GM12878 (cell line): ENCODE measurements around the gene ZMYND11. TPM values are rescaled to one million over a fixed set of nuclear protein-coding genes. Genes with fewer than 3 reads are reported as not detected.

Experiments used
- ATAC-seq: fragments of 200-7000 bp; cut with Tn5 transposase; 3 replicates; pipeline ENCODE4 v1.9.1; 2020; ENCODE audit warnings: mild to moderate bottlenecking, moderate library complexity
- BruUV-seq: library from RNA; stranded (reverse); fragments of 400-500 nt; replicated peaks from 2 replicates; lab custom pipeline; 2021; lab: Mats Ljungman, UMichigan
- CTCF ChIA-PET: fragments of 300-600 bp; sonication (Branson Sonifier 250); formaldehyde crosslinking; extraction: SDS; loops from one replicate; lab custom pipeline; 2021; ENCODE audit warnings: inconsistent platforms; lab: Yijun Ruan, JAX
- POLR2A ChIA-PET: fragments of 350-600 bp; formaldehyde crosslinking; extraction: SDS; loops from one replicate; lab custom pipeline; 2021; ENCODE audit warnings: inconsistent platforms; lab: Charles Lee
- RAD21 ChIA-PET: fragments of 300-600 bp; sonication (Branson Sonifier 250); formaldehyde crosslinking; loops from one replicate; lab custom pipeline; 2023; ENCODE audit warnings: antibody characterized with exemption; ENCODE audit not compliant: unreplicated experiment; lab: Charles Lee
- SMC1A ChIA-PET: fragments of 300-600 bp; sonication (Branson Sonifier 250); formaldehyde crosslinking; loops from one replicate; lab custom pipeline; 2023; ENCODE audit not compliant: unreplicated experiment, uncharacterized antibody; lab: Charles Lee
- DNase-seq: peaks from one replicate; pipeline ENCODE4 v3.0.0-alpha.2; 2011; ENCODE audit warnings: low read depth, low spot score
- FAIRE-seq: peaks from 3 replicates; lab custom pipeline; 2011; peaks lifted over from hg19 to GRCh38; lab: Jason Lieb, UNC
- H2AFZ ChIP-seq: 2 replicates; pipeline ENCODE4 v1.6.0; 2011; ENCODE audit warnings: low read depth, low read length, control low read depth; ENCODE audit not compliant: control insufficient read depth
- H3K27ac ChIP-seq: 2 replicates; pipeline ENCODE4 v1.5.1; 2011; ENCODE audit warnings: control low read depth; ENCODE audit not compliant: control insufficient read depth, insufficient read depth
- H3K27me3 ChIP-seq, 2 experiments: replicated peaks in 1 of 2; 2 replicates each; pipeline versions ENCODE4 v1.6.0 to v1.6.1; 2011; ENCODE audit warnings: low read length in 1 of 2; ENCODE audit not compliant: control insufficient read depth in 2 of 2, insufficient read depth in 2 of 2
- H3K36me3 ChIP-seq, 2 experiments: 2 replicates each; pipeline ENCODE4 v1.5.1; 2011; ENCODE audit warnings: low read length in 1 of 2; ENCODE audit not compliant: control insufficient read depth in 2 of 2, insufficient read depth in 2 of 2
- H3K4me1 ChIP-seq: 2 replicates; pipeline ENCODE4 v1.6.1; 2011; ENCODE audit warnings: mild to moderate bottlenecking, low read length, moderate library complexity, mixed read lengths; ENCODE audit not compliant: control insufficient read depth, insufficient read depth
- H3K4me2 ChIP-seq: 2 replicates; pipeline ENCODE4 v1.6.0; 2011; ENCODE audit warnings: control low read depth; ENCODE audit not compliant: control insufficient read depth, insufficient read depth
- H3K4me3 ChIP-seq: fragments of 200-600 bp; sonication (generic); 2 replicates; pipeline ENCODE4 v1.5.1; 2016
- H3K79me2 ChIP-seq: 2 replicates; pipeline ENCODE4 v1.6.0; 2011; ENCODE audit warnings: low read length; ENCODE audit not compliant: control insufficient read depth, insufficient read depth
- H3K9ac ChIP-seq: 2 replicates; pipeline ENCODE4 v1.8.0; 2011; ENCODE audit warnings: low read length, control low read depth, mixed read lengths; ENCODE audit not compliant: control insufficient read depth, insufficient read depth
- H3K9me3 ChIP-seq: replicated peaks from 3 replicates; pipeline ENCODE4 v1.5.1; 2011; ENCODE audit warnings: mild to moderate bottlenecking, low read length; ENCODE audit not compliant: control insufficient read depth, insufficient read depth
- H4K20me1 ChIP-seq: 2 replicates; pipeline ENCODE4 v1.6.0; 2011; ENCODE audit not compliant: control insufficient read depth, insufficient read depth
- CBX5 ChIP-seq: sonication (generic); IDR thresholded peaks from 2 replicates; pipeline ENCODE4 v1.6.1; 2016; ENCODE audit warnings: low read depth, moderate library complexity, mild to moderate bottlenecking, inconsistent platforms
- CREB1 ChIP-seq: IDR thresholded peaks from 2 replicates; pipeline ENCODE4 v1.6.1; 2012; ENCODE audit warnings: low read depth, mild to moderate bottlenecking, inconsistent platforms
- HDAC6 ChIP-seq: fragments of 200-600 bp; sonication (generic); IDR thresholded peaks from one replicate; pipeline ENCODE4 v1.8.0; 2017; ENCODE audit warnings: antibody characterized with exemption; ENCODE audit not compliant: unreplicated experiment
- IRF4 ChIP-seq: IDR thresholded peaks from 2 replicates; pipeline ENCODE4 v1.6.1; 2011; ENCODE audit warnings: low read depth, low read length
- NFIC ChIP-seq: IDR thresholded peaks from 2 replicates; pipeline ENCODE4 v1.6.1; 2012; ENCODE audit warnings: low read depth, mild to moderate bottlenecking, inconsistent platforms, low read length, moderate library complexity
- NRF1 ChIP-seq: conservative IDR thresholded peaks from 2 replicates; pipeline ENCODE4 v1.6.1; 2011; ENCODE audit warnings: mild to moderate bottlenecking, low read depth, low read length, improper control_type of control experiment
- PAX8 ChIP-seq: fragments of 450-650 bp; IDR thresholded peaks from 2 replicates; pipeline ENCODE4 v1.6.1; 2017; ENCODE audit warnings: mild to moderate bottlenecking, moderate library complexity
- SIN3A ChIP-seq: IDR thresholded peaks from 2 replicates; pipeline ENCODE4 v1.6.1; 2012; ENCODE audit warnings: low read depth, low read length, improper control_type of control experiment
- ZNF622 ChIP-seq: fragments of 450-650 bp; IDR thresholded peaks from 2 replicates; pipeline ENCODE4 v1.6.1; 2017; ENCODE audit warnings: mild to moderate bottlenecking, inconsistent platforms
- WGBS: methylation state at CpG from one replicate; pipeline ENCODE4 v1.1.6; 2016; ENCODE audit warnings: low lambda C conversion rate; ENCODE audit not compliant: insufficient replicate concordance, insufficient coverage; ENCODE audit errors: missing lambda C conversion rate; 5-methylcytosine and 5-hydroxymethylcytosine counted together
- in situ Hi-C: fragments of 300-500 bp; cut with MboI; formaldehyde crosslinking; loops from 9 replicates; pipeline ENCODE4 v1.14.3; 2018; ENCODE audit warnings: mixed read lengths
- intact Hi-C: fragments of 100-400 bp; cut with micrococcal nuclease; formaldehyde crosslinking; loops from one replicate; pipeline ENCODE4 v1.14.2; 2022; ENCODE audit not compliant: unreplicated experiment
- polyA plus RNA-seq, 11 experiments: library from polyadenylated mRNA; depleted of rRNA in 4 of 11; unstranded in 6 of 11; stranded (reverse) in 5 of 11; fragments of >200 nt; fragmentation: Nextera tagmentation in 4 of 11; fragmentation: Illumina TruSeq in 1 of 11; extraction: Ambion mirVana in 4 of 11; extraction: Trizol in 1 of 11; gene quantifications; 1 replicate in 1 of 11; 2 replicates in 10 of 11; pipeline versions ENCODE4 v1.2.1 to v1.2.3, GENCODE V29; 2011 to 2016; ENCODE audit warnings: inconsistent platforms in 2 of 11, missing spikeins in 2 of 11, low read depth in 1 of 11
- total RNA-seq, 4 experiments: library from RNA; depleted of rRNA in 3 of 4; stranded (reverse); fragments of >200 nt in 3 of 4; fragmentation: Illumina TruSeq in 1 of 4; extraction: Trizol in 1 of 4; gene quantifications; 2 replicates each; pipeline versions ENCODE4 v1.2.1 to v1.2.3, GENCODE V29; 2013 to 2021
- TF ChIP-seq, protein P1 (sequence below): fragments of 450-650 bp; IDR thresholded peaks from 2 replicates; pipeline ENCODE4 v1.6.1; 2017; ENCODE audit warnings: mild to moderate bottlenecking, low read depth, inconsistent platforms; ENCODE audit not compliant: poor library complexity, severe bottlenecking
- TF ChIP-seq, protein P2 (sequence below): fragments of 450-650 bp; formaldehyde crosslinking; IDR thresholded peaks from 2 replicates; pipeline ENCODE4 v1.4.0; 2022; ENCODE audit warnings: mild to moderate bottlenecking, moderate library complexity
- TF ChIP-seq, protein P3 (sequence below): fragments of 450-650 bp; conservative IDR thresholded peaks from 2 replicates; pipeline ENCODE4 v1.6.1; 2017; ENCODE audit warnings: mild to moderate bottlenecking, moderate library complexity
- TF ChIP-seq, protein P4 (sequence below): IDR thresholded peaks from 2 replicates; pipeline ENCODE4 v1.6.1; 2012; ENCODE audit warnings: mild to moderate bottlenecking, low read depth, low read length

The ZMYND11 gene
- total and polyA plus RNA-seq, 10 of the 15 experiments (the other 5 are each of a cell fraction or from before 2014, with no cell fraction given) = 3.3 to 24.4 (median 13.1) TPM

DNA sequence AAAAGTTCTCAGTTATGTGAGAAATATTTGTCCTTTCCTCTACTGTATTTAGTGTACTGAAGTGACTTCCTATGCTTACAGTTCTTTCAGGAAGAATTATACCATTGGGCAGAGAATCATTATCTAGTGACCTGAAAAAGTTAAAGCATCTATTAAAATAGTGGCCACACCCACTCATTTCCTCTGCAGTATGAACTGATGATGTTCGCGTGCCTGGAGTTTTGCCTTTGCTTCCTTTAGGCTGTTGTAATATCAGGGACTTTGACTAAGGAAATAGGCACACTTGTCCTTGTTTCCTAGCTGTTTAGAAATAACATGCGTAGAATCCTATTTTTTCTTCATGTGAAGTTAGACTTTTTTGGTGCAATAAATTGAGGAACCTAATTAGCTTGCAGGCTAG is 100.7 kb downstream of the ZMYND11 start (continued):
- TF ChIP-seq CBX5 (no peak), PAX8 (no peak), HDAC6 (no peak), CREB1 (no peak), IRF4 (no peak), SIN3A (no peak)

DNA sequence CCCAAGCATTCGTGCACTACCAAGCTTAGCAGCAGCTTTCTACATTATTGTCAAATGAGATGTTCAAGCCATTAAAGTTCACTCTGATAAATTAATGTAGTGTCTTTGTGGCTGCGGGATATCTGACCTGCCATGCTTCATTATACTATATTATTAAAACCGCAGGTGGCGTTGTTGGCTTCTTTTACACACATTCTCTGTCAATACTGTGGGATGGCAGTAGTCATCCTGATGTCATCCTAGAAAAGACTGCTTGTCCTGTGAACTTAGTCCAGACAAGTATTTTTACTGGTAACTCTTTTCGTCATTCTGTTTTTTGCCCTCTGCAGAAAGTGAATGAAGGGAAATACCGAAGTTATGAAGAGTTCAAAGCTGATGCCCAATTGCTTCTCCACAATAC is 103.9 kb downstream of the ZMYND11 start:
- no TSS peak for BruUV-seq
- Histone ChIP-seq H2AFZ (no peak overlapping the region), H3K9ac (no peak overlapping the region), H3K27ac (no peak overlapping the region), H4K20me1 (no peaks in the 10 kb centered on the region), H3K4me3 (no peak overlapping the region), H3K4me1 (no peaks in the 10 kb centered on the region), H3K27me3 (no peaks in the 10 kb centered on the region), H3K36me3 (peaks cover 0 to 2% of the 10 kb centered on the region in 2 experiments; a peak in 3 of 4 replicates), H3K79me2 (no peaks in the 10 kb centered on the region), H3K9me3 (no peaks in the 10 kb centered on the region), H3K4me2 (no peak overlapping the region)
- in situ Hi-C loops (no loop called here), intact Hi-C loops (no loop called here)
- ChIA-PET POLR2A (no interaction called here), CTCF (no interaction called here), SMC1A (interaction anchor here (0.7 kb wide), 1 partner anchor 9 kb away, joined by 3 read pairs; no protein-coding TSS in a partner anchor), RAD21 (no interaction called here)
- ATAC-seq = no peak
- WGBS = 100% methylated on average over 6 of the region's 6 CpGs
- FAIRE-seq = no peak
- no peak for DNase-seq
- TF ChIP-seq, protein P1, sequence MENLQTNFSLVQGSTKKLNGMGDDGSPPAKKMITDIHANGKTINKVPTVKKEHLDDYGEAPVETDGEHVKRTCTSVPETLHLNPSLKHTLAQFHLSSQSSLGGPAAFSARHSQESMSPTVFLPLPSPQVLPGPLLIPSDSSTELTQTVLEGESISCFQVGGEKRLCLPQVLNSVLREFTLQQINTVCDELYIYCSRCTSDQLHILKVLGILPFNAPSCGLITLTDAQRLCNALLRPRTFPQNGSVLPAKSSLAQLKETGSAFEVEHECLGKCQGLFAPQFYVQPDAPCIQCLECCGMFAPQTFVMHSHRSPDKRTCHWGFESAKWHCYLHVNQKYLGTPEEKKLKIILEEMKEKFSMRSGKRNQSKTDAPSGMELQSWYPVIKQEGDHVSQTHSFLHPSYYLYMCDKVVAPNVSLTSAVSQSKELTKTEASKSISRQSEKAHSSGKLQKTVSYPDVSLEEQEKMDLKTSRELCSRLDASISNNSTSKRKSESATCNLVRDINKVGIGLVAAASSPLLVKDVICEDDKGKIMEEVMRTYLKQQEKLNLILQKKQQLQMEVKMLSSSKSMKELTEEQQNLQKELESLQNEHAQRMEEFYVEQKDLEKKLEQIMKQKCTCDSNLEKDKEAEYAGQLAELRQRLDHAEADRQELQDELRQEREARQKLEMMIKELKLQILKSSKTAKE = no peak
- TF ChIP-seq ZNF622 = no peak
- no peak for TF ChIP-seq NRF1
- no peak for TF ChIP-seq NFIC
- TF ChIP-seq, protein P2, sequence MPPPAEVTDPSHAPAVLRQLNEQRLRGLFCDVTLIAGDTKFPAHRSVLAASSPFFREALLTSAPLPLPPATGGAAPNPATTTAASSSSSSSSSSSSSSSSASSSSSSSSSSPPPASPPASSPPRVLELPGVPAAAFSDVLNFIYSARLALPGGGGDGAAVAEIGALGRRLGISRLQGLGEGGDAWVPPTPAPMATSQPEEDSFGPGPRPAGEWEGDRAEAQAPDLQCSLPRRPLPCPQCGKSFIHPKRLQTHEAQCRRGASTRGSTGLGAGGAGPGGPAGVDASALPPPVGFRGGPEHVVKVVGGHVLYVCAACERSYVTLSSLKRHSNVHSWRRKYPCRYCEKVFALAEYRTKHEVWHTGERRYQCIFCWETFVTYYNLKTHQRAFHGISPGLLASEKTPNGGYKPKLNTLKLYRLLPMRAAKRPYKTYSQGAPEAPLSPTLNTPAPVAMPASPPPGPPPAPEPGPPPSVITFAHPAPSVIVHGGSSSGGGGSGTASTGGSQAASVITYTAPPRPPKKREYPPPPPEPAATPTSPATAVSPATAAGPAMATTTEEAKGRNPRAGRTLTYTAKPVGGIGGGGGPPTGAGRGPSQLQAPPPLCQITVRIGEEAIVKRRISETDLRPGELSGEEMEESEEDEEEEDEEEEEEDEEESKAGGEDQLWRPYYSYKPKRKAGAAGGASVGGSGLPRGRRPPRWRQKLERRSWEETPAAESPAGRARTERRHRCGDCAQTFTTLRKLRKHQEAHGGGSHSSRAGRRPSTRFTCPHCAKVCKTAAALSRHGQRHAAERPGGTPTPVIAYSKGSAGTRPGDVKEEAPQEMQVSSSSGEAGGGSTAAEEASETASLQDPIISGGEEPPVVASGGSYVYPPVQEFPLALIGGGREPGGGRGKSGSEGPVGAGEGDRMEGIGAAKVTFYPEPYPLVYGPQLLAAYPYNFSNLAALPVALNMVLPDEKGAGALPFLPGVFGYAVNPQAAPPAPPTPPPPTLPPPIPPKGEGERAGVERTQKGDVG (CRISPR knock-in tag) = no peak
- TF ChIP-seq, protein P3, sequence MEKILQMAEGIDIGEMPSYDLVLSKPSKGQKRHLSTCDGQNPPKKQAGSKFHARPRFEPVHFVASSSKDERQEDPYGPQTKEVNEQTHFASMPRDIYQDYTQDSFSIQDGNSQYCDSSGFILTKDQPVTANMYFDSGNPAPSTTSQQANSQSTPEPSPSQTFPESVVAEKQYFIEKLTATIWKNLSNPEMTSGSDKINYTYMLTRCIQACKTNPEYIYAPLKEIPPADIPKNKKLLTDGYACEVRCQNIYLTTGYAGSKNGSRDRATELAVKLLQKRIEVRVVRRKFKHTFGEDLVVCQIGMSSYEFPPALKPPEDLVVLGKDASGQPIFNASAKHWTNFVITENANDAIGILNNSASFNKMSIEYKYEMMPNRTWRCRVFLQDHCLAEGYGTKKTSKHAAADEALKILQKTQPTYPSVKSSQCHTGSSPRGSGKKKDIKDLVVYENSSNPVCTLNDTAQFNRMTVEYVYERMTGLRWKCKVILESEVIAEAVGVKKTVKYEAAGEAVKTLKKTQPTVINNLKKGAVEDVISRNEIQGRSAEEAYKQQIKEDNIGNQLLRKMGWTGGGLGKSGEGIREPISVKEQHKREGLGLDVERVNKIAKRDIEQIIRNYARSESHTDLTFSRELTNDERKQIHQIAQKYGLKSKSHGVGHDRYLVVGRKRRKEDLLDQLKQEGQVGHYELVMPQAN = no peak
- TF ChIP-seq, protein P4, sequence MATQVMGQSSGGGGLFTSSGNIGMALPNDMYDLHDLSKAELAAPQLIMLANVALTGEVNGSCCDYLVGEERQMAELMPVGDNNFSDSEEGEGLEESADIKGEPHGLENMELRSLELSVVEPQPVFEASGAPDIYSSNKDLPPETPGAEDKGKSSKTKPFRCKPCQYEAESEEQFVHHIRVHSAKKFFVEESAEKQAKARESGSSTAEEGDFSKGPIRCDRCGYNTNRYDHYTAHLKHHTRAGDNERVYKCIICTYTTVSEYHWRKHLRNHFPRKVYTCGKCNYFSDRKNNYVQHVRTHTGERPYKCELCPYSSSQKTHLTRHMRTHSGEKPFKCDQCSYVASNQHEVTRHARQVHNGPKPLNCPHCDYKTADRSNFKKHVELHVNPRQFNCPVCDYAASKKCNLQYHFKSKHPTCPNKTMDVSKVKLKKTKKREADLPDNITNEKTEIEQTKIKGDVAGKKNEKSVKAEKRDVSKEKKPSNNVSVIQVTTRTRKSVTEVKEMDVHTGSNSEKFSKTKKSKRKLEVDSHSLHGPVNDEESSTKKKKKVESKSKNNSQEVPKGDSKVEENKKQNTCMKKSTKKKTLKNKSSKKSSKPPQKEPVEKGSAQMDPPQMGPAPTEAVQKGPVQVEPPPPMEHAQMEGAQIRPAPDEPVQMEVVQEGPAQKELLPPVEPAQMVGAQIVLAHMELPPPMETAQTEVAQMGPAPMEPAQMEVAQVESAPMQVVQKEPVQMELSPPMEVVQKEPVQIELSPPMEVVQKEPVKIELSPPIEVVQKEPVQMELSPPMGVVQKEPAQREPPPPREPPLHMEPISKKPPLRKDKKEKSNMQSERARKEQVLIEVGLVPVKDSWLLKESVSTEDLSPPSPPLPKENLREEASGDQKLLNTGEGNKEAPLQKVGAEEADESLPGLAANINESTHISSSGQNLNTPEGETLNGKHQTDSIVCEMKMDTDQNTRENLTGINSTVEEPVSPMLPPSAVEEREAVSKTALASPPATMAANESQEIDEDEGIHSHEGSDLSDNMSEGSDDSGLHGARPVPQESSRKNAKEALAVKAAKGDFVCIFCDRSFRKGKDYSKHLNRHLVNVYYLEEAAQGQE = no peak
